CD8-positive, alpha-beta memory T cell (primary cell): Measurements from ENCODE around the gene SORCS1. TPM values are rescaled to one million over a fixed set of nuclear protein-coding genes. Genes with fewer than 3 reads are reported as not detected.

Experiments used
- CTCF ChIA-PET: fragments of 350-600 bp; sonication (Branson Sonifier 250); formaldehyde crosslinking; loops from one replicate; lab custom pipeline; 2021; ENCODE audit warnings: antibody characterized with exemption; lab: Charles Lee
- POLR2A ChIA-PET: fragments of 350-600 bp; sonication (Branson Sonifier 250); formaldehyde crosslinking; loops from one replicate; lab custom pipeline; 2021; ENCODE audit warnings: antibody characterized with exemption; lab: Charles Lee
- DNase-seq, 5 donors: peaks; one replicate each; pipeline versions ENCODE4 v3.0.0 to v3.0.0-alpha.2; 2020 to 2022; ENCODE audit warnings: mixed read lengths in 1 of 5
- H3K27ac ChIP-seq: one replicate; pipeline ENCODE4 v1.7.0; 2013; ENCODE audit warnings: low read depth, mild to moderate bottlenecking, low read length, moderate library complexity
- H3K27me3 ChIP-seq: 2 replicates; pipeline ENCODE4 v1.7.0; 2013; ENCODE audit warnings: low read length, mild to moderate bottlenecking; ENCODE audit not compliant: insufficient read depth, poor library complexity, severe bottlenecking
- H3K36me3 ChIP-seq: 2 replicates; pipeline ENCODE4 v1.7.0; 2013; ENCODE audit warnings: mild to moderate bottlenecking, low read length, moderate library complexity; ENCODE audit not compliant: insufficient read depth
- H3K4me1 ChIP-seq: 2 replicates; pipeline ENCODE4 v1.7.0; 2013; ENCODE audit warnings: mild to moderate bottlenecking, low read length, moderate library complexity; ENCODE audit not compliant: insufficient read depth
- H3K4me3 ChIP-seq: 2 replicates; pipeline ENCODE4 v1.7.0; 2013; ENCODE audit warnings: mild to moderate bottlenecking, low read length
- H3K9me3 ChIP-seq: 2 replicates; pipeline ENCODE4 v1.7.0; 2013; ENCODE audit warnings: mild to moderate bottlenecking, low read length
- H3K27ac Mint-ChIP-seq, 8 donors: one replicate each; pipeline ENCODE4 v1.8.0; 2020 to 2021; ENCODE audit warnings: mixed read lengths in 8 of 8, mild to moderate bottlenecking in 6 of 8, inconsistent platforms in 3 of 8, moderate library complexity in 3 of 8
- H3K27me3 Mint-ChIP-seq, 2 donors: one replicate each; pipeline ENCODE4 v1.8.0; 2020 to 2021; ENCODE audit warnings: mixed read lengths in 2 of 2, mild to moderate bottlenecking in 1 of 2, moderate library complexity in 1 of 2
- H3K36me3 Mint-ChIP-seq, 3 donors: one replicate each; pipeline ENCODE4 v1.8.0; 2020 to 2021; ENCODE audit warnings: mixed read lengths in 3 of 3, inconsistent platforms in 1 of 3, mild to moderate bottlenecking in 1 of 3
- H3K4me1 Mint-ChIP-seq, 3 donors: one replicate each; pipeline ENCODE4 v1.8.0; 2020 to 2021; ENCODE audit warnings: mixed read lengths in 3 of 3, inconsistent platforms in 1 of 3, mild to moderate bottlenecking in 1 of 3
- H3K4me3 Mint-ChIP-seq, 7 donors: one replicate each; pipeline ENCODE4 v1.8.0; 2020 to 2021; ENCODE audit warnings: mixed read lengths in 7 of 7, mild to moderate bottlenecking in 6 of 7, moderate library complexity in 4 of 7, inconsistent platforms in 2 of 7
- H3K9me3 Mint-ChIP-seq, 5 donors: one replicate each; pipeline ENCODE4 v1.8.0; 2020 to 2022; ENCODE audit warnings: mixed read lengths in 5 of 5, mild to moderate bottlenecking in 3 of 5, moderate library complexity in 2 of 5, inconsistent platforms in 1 of 5
- polyA plus RNA-seq: library from polyadenylated mRNA; unstranded; fragments of 300-500 nt; fragmentation: Illumina TruSeq; gene quantifications from one replicate; pipeline ENCODE4 v1.2.3, GENCODE V29; 2021
- total RNA-seq, 2 experiments: library from RNA; stranded (reverse); gene quantifications; one replicate each; pipeline ENCODE4 v1.2.3, GENCODE V29; 2021

SORCS1 gene
- total and polyA plus RNA-seq, 3 experiments from 2014 or later = not detected

GRCh38 chr10:106652279-106652678 lies 512.2 kb downstream of the SORCS1 start:
- H3K4me3 ChIP-seq = no peak overlapping the region
- no peak overlapping the region for H3K27ac ChIP-seq
- no peaks in the 10 kb centered on the region for H3K9me3 ChIP-seq
- H3K27ac Mint-ChIP-seq = no peak overlapping the region
- H3K36me3 ChIP-seq = no peaks in the 10 kb centered on the region
- H3K4me1 Mint-ChIP-seq = no peaks in the 10 kb centered on the region
- DNase-seq = no peak
- H3K9me3 Mint-ChIP-seq = peaks cover 0 to 8% (median 2%) of the 10 kb centered on the region in 5 donors
- CTCF ChIA-PET = no interaction called here
- no peaks in the 10 kb centered on the region for H3K36me3 Mint-ChIP-seq
- H3K4me1 ChIP-seq = no peaks in the 10 kb centered on the region
- no peaks in the 10 kb centered on the region for H3K27me3 Mint-ChIP-seq
- POLR2A ChIA-PET = no interaction called here
- H3K4me3 Mint-ChIP-seq = no peak overlapping the region
- no peaks in the 10 kb centered on the region for H3K27me3 ChIP-seq

GRCh38 chr10:106648534-106649481 lies 515.7 kb downstream of the SORCS1 start:
- H3K36me3 Mint-ChIP-seq = no peaks in the 10 kb centered on the region
- H3K4me3 Mint-ChIP-seq = no peak overlapping the region
- Histone ChIP-seq H3K4me1 (no peaks in the 10 kb centered on the region), H3K4me3 (no peak overlapping the region), H3K27ac (no peak overlapping the region), H3K9me3 (no peaks in the 10 kb centered on the region), H3K27me3 (no peaks in the 10 kb centered on the region), H3K36me3 (no peaks in the 10 kb centered on the region)
- no peaks in the 10 kb centered on the region for H3K4me1 Mint-ChIP-seq
- ChIA-PET POLR2A (no interaction called here), CTCF (no interaction called here)
- peaks cover 0 to 8% (median 0%) of the 10 kb centered on the region in 5 donors for H3K9me3 Mint-ChIP-seq
- no peak overlapping the region for H3K27ac Mint-ChIP-seq
- DNase-seq = no peak
- H3K27me3 Mint-ChIP-seq = no peaks in the 10 kb centered on the region

GRCh38 chr10:106643473-106643872 lies 521.0 kb downstream of the SORCS1 start:
- peaks cover 0 to 12% (median 2%) of the 10 kb centered on the region in 5 donors for H3K9me3 Mint-ChIP-seq
- Histone ChIP-seq H3K9me3 (no peaks in the 10 kb centered on the region), H3K27me3 (no peaks in the 10 kb centered on the region), H3K4me3 (no peak overlapping the region), H3K4me1 (no peaks in the 10 kb centered on the region), H3K36me3 (no peaks in the 10 kb centered on the region), H3K27ac (no peak overlapping the region)
- ChIA-PET POLR2A (no interaction called here), CTCF (no interaction called here)
- H3K36me3 Mint-ChIP-seq = no peaks in the 10 kb centered on the region
- H3K27me3 Mint-ChIP-seq = no peaks in the 10 kb centered on the region
- no peak overlapping the region for H3K27ac Mint-ChIP-seq
- no peaks in the 10 kb centered on the region for H3K4me1 Mint-ChIP-seq
- H3K4me3 Mint-ChIP-seq = no peak overlapping the region
- DNase-seq = no peak

- Histone ChIP-seq H3K27me3 (no peaks in the 10 kb centered on the region), H3K9me3 (no peaks in the 10 kb centered on the region), H3K4me1 (no peaks in the 10 kb centered on the region), H3K27ac (no peak overlapping the region), H3K36me3 (no peaks in the 10 kb centered on the region), H3K4me3 (no peak overlapping the region)
- no peaks in the 10 kb centered on the region for H3K27me3 Mint-ChIP-seq
- H3K36me3 Mint-ChIP-seq = no peaks in the 10 kb centered on the region
- ChIA-PET POLR2A (no interaction called here), CTCF (no interaction called here)
- H3K4me1 Mint-ChIP-seq = no peaks in the 10 kb centered on the region
- DNase-seq = no peak
- H3K9me3 Mint-ChIP-seq = peaks cover 0 to 16% (median 2%) of the 10 kb centered on the region in 5 donors
- H3K27ac Mint-ChIP-seq = no peak overlapping the region
- no peak overlapping the region for H3K4me3 Mint-ChIP-seq
Observed at GRCh38 chr10:106637873-106638272, 526.6 kb downstream of the SORCS1 start.

GRCh38 chr10:106636766-106637491 lies 527.6 kb downstream of the SORCS1 start:
- no peak overlapping the region for H3K27ac Mint-ChIP-seq
- no peaks in the 10 kb centered on the region for H3K27me3 Mint-ChIP-seq
- no peak overlapping the region for H3K4me3 Mint-ChIP-seq
- peaks cover 0 to 16% (median 2%) of the 10 kb centered on the region in 5 donors for H3K9me3 Mint-ChIP-seq
- ChIA-PET CTCF (no interaction called here), POLR2A (no interaction called here)
- no peak overlapping the region for H3K4me3 ChIP-seq
- no peaks in the 10 kb centered on the region for H3K36me3 Mint-ChIP-seq
- H3K9me3 ChIP-seq = no peaks in the 10 kb centered on the region
- H3K36me3 ChIP-seq = no peaks in the 10 kb centered on the region
- no peak for DNase-seq
- no peaks in the 10 kb centered on the region for H3K4me1 ChIP-seq
- no peaks in the 10 kb centered on the region for H3K27me3 ChIP-seq
- no peak overlapping the region for H3K27ac ChIP-seq
- no peaks in the 10 kb centered on the region for H3K4me1 Mint-ChIP-seq

- no peaks in the 10 kb centered on the region for H3K4me1 Mint-ChIP-seq
- no peak for DNase-seq
- CTCF ChIA-PET = no interaction called here
- no peak overlapping the region for H3K4me3 Mint-ChIP-seq
- H3K27me3 Mint-ChIP-seq = no peaks in the 10 kb centered on the region
- H3K27ac Mint-ChIP-seq = no peak overlapping the region
- H3K27me3 ChIP-seq = no peaks in the 10 kb centered on the region
- H3K4me3 ChIP-seq = no peak overlapping the region
- no peaks in the 10 kb centered on the region for H3K4me1 ChIP-seq
- H3K27ac ChIP-seq = no peak overlapping the region
- no peaks in the 10 kb centered on the region for H3K36me3 ChIP-seq
- POLR2A ChIA-PET = no interaction called here
- H3K9me3 Mint-ChIP-seq = peaks cover 0 to 12% (median 2%) of the 10 kb centered on the region in 5 donors
- no peaks in the 10 kb centered on the region for H3K9me3 ChIP-seq
- H3K36me3 Mint-ChIP-seq = no peaks in the 10 kb centered on the region
Observed at GRCh38 chr10:106635947-106636346, 528.6 kb downstream of the SORCS1 start.

- H3K9me3 Mint-ChIP-seq = peaks cover 0 to 5% (median 2%) of the 10 kb centered on the region in 5 donors
- Histone ChIP-seq H3K4me3 (no peak overlapping the region), H3K36me3 (no peaks in the 10 kb centered on the region), H3K27me3 (no peaks in the 10 kb centered on the region), H3K27ac (no peak overlapping the region), H3K9me3 (no peaks in the 10 kb centered on the region), H3K4me1 (no peaks in the 10 kb centered on the region)
- DNase-seq = no peak
- no peaks in the 10 kb centered on the region for H3K36me3 Mint-ChIP-seq
- no peaks in the 10 kb centered on the region for H3K4me1 Mint-ChIP-seq
- CTCF ChIA-PET = no interaction called here
- H3K27me3 Mint-ChIP-seq = peaks cover 0 to 3% of the 10 kb centered on the region in 2 donors
- POLR2A ChIA-PET = no interaction called here
- H3K27ac Mint-ChIP-seq = no peak overlapping the region
- H3K4me3 Mint-ChIP-seq = no peak overlapping the region
Observed at GRCh38 chr10:106631016-106631702, 533.3 kb downstream of the SORCS1 start.

GRCh38 chr10:106626371-106626770 lies 538.1 kb downstream of the SORCS1 start:
- Mint-ChIP-seq H3K36me3 (no peaks in the 10 kb centered on the region), H3K27me3 (peaks cover 0 to 3% of the 10 kb centered on the region in 2 donors), H3K27ac (no peak overlapping the region), H3K4me3 (no peak overlapping the region), H3K9me3 (peaks cover 0 to 8% (median 0%) of the 10 kb centered on the region in 5 donors), H3K4me1 (no peaks in the 10 kb centered on the region)
- no peaks in the 10 kb centered on the region for H3K27me3 ChIP-seq
- ChIA-PET POLR2A (no interaction called here), CTCF (no interaction called here)
- no peaks in the 10 kb centered on the region for H3K4me1 ChIP-seq
- no peak overlapping the region for H3K4me3 ChIP-seq
- H3K36me3 ChIP-seq = no peaks in the 10 kb centered on the region
- no peaks in the 10 kb centered on the region for H3K9me3 ChIP-seq
- no peak for DNase-seq
- H3K27ac ChIP-seq = no peak overlapping the region
